ENCODE results near the gene PACSIN2.

GRCh38 chr22:42976217-42976933, 38.6 kb downstream of the PACSIN2 start:
- TF ChIP-seq CTCF (conservative IDR thresholded peaks at IDR 0.05) (no peak), EZH2 (IDR thresholded peaks at IDR 0.05; ENCODE audit: low read depth) (no peak)
